Mesendoderm (in vitro differentiated cells): ENCODE results near the gene AGBL4.

Experiments used
- DNase-seq: peaks from one replicate; pipeline ENCODE4 v3.0.0; 2013
- H2AK5ac ChIP-seq: 2 replicates; pipeline ENCODE4 v1.6.1; 2013; ENCODE audit warnings: low read length, inconsistent platforms
- H2BK120ac ChIP-seq: 2 replicates; pipeline ENCODE4 v1.6.1; 2013; ENCODE audit warnings: low read depth, mild to moderate bottlenecking, low read length, moderate library complexity, mixed read lengths
- H2BK15ac ChIP-seq: replicated peaks from 2 replicates; pipeline ENCODE4 v1.6.1; 2013; ENCODE audit warnings: low read depth, mild to moderate bottlenecking, moderate library complexity
- H2BK5ac ChIP-seq: 2 replicates; pipeline ENCODE4 v1.6.1; 2013; ENCODE audit warnings: low read length, inconsistent platforms
- H3K18ac ChIP-seq: 2 replicates; pipeline ENCODE4 v1.6.1; 2013; ENCODE audit warnings: mild to moderate bottlenecking, low read length, mixed read lengths
- H3K23ac ChIP-seq: one replicate; pipeline ENCODE4 v1.6.1; 2013; ENCODE audit warnings: low read length
- H3K27ac ChIP-seq: 2 replicates; pipeline ENCODE4 v1.5.1; 2013; ENCODE audit warnings: low read depth, mild to moderate bottlenecking, inconsistent platforms, low read length, moderate library complexity
- H3K27me3 ChIP-seq: 2 replicates; pipeline ENCODE4 v1.6.1; 2013; ENCODE audit warnings: low read length, control low read depth, mild to moderate bottlenecking, inconsistent platforms; ENCODE audit not compliant: insufficient read depth, poor library complexity
- H3K36me3 ChIP-seq: 2 replicates; pipeline ENCODE4 v1.6.1; 2013; ENCODE audit warnings: low read length, inconsistent platforms; ENCODE audit not compliant: control insufficient read depth, insufficient read depth
- H3K4ac ChIP-seq: one replicate; pipeline ENCODE4 v1.6.1; 2013; ENCODE audit warnings: low read depth, mild to moderate bottlenecking, low read length, moderate library complexity
- H3K4me1 ChIP-seq: 2 replicates; pipeline ENCODE4 v1.6.1; 2013; ENCODE audit warnings: low read depth, low read length, inconsistent platforms; ENCODE audit not compliant: control insufficient read depth
- H3K4me2 ChIP-seq: 2 replicates; pipeline ENCODE4 v1.6.1; 2013; ENCODE audit warnings: low read length
- H3K4me3 ChIP-seq: 2 replicates; pipeline ENCODE4 v1.5.1; 2013; ENCODE audit warnings: mild to moderate bottlenecking, low read length
- H3K56ac ChIP-seq: one replicate; pipeline ENCODE4 v1.6.1; 2013; ENCODE audit warnings: low read length
- H3K79me1 ChIP-seq: 2 replicates; pipeline ENCODE4 v1.6.1; 2013; ENCODE audit warnings: low read length, inconsistent platforms
- H3K79me2 ChIP-seq: 2 replicates; pipeline ENCODE4 v1.6.1; 2013; ENCODE audit warnings: mild to moderate bottlenecking, low read length; ENCODE audit not compliant: control insufficient read depth, insufficient read depth
- H3K9ac ChIP-seq: 2 replicates; pipeline ENCODE4 v1.6.1; 2013; ENCODE audit warnings: low read length, inconsistent platforms
- H4K5ac ChIP-seq: one replicate; pipeline ENCODE4 v1.6.1; 2013; ENCODE audit warnings: low read length
- H4K8ac ChIP-seq: one replicate; pipeline ENCODE4 v1.6.1; 2013; ENCODE audit warnings: low read depth, mild to moderate bottlenecking, control low read depth, low read length, moderate library complexity
- WGBS: extraction: QIAGEN DNeasy Blood & Tissue Kit; methylation state at CpG from one replicate; pipeline ENCODE4 v1.1.7; 2013; ENCODE audit warnings: low lambda C conversion rate, missing lambda C conversion rate; ENCODE audit not compliant: insufficient coverage; ENCODE audit errors: extremely low coverage; 5-methylcytosine and 5-hydroxymethylcytosine counted together

The AGBL4 gene

DNA sequence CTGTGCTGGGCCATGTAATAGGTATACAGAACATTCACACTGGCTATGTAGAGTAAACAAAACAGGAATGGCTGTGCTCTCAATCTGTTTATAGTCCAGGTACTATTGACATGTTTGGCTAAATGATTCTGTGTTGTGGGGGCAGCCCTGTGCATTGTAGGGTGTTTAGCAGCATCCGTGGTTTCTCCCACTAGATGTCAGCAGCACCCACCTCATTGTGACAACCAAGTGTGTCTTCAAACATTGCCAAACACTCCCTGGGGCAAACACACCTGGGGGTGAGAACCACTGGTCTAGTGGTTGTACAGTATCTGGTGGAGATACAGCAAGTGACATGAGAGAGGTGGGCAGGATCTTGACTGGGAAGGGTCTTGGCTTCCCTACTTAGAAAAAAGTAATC lies 1471.3 kb downstream of the AGBL4 start:
- H3K79me1 ChIP-seq: no peaks in the 10 kb centered on the region
- no peak overlapping the region for H3K27ac ChIP-seq
- H2BK5ac ChIP-seq: no peak overlapping the region
- no peak overlapping the region for H3K4me2 ChIP-seq
- H3K4ac ChIP-seq: no peak overlapping the region
- WGBS: no CpG with 5 or more reads among the region's 1 CpG
- no peak overlapping the region for H3K56ac ChIP-seq
- H3K36me3 ChIP-seq: no peaks in the 10 kb centered on the region
- H3K4me3 ChIP-seq: no peak overlapping the region
- H3K23ac ChIP-seq: no peak overlapping the region
- H2BK15ac ChIP-seq: no peak overlapping the region
- H3K79me2 ChIP-seq: no peaks in the 10 kb centered on the region
- no peak overlapping the region for H2BK120ac ChIP-seq
- no peak overlapping the region for H3K18ac ChIP-seq
- H3K4me1 ChIP-seq: no peaks in the 10 kb centered on the region
- DNase-seq: peak; percentile 51
- H2AK5ac ChIP-seq: no peak overlapping the region
- no peak overlapping the region for H4K5ac ChIP-seq
- no peaks in the 10 kb centered on the region for H3K27me3 ChIP-seq
- no peak overlapping the region for H3K9ac ChIP-seq
- no peak overlapping the region for H4K8ac ChIP-seq

GRCh38 chr1:48548985-48549384 lies 1474.8 kb downstream of the AGBL4 start:
- no peak overlapping the region for H4K8ac ChIP-seq
- H3K79me2 ChIP-seq: no peaks in the 10 kb centered on the region
- no peak overlapping the region for H3K56ac ChIP-seq
- H3K27me3 ChIP-seq: no peaks in the 10 kb centered on the region
- H2BK5ac ChIP-seq: no peak overlapping the region
- H3K4me3 ChIP-seq: no peak overlapping the region
- no peak overlapping the region for H3K23ac ChIP-seq
- no peaks in the 10 kb centered on the region for H3K79me1 ChIP-seq
- no peak overlapping the region for H3K18ac ChIP-seq
- no peak overlapping the region for H3K27ac ChIP-seq
- no peak overlapping the region for H2BK15ac ChIP-seq
- no peak overlapping the region for H2AK5ac ChIP-seq
- H4K5ac ChIP-seq: no peak overlapping the region
- H3K36me3 ChIP-seq: no peaks in the 10 kb centered on the region
- H3K4me2 ChIP-seq: no peak overlapping the region
- no peak overlapping the region for H2BK120ac ChIP-seq
- no peak for DNase-seq
- H3K4ac ChIP-seq: no peak overlapping the region
- no peak overlapping the region for H3K9ac ChIP-seq
- no peaks in the 10 kb centered on the region for H3K4me1 ChIP-seq

GRCh38 chr1:48547561-48548220 lies 1476.1 kb downstream of the AGBL4 start:
- Histone ChIP-seq H3K23ac (no peak overlapping the region), H3K4me2 (no peak overlapping the region), H3K4me3 (no peak overlapping the region), H3K79me2 (no peaks in the 10 kb centered on the region), H3K9ac (no peak overlapping the region), H4K8ac (no peak overlapping the region), H3K18ac (no peak overlapping the region), H3K79me1 (no peaks in the 10 kb centered on the region), H2AK5ac (no peak overlapping the region), H2BK120ac (no peak overlapping the region), H3K4me1 (no peaks in the 10 kb centered on the region), H3K36me3 (no peaks in the 10 kb centered on the region), H4K5ac (no peak overlapping the region), H2BK5ac (no peak overlapping the region), H2BK15ac (no peak overlapping the region), H3K27ac (no peak overlapping the region), H3K56ac (no peak overlapping the region), H3K27me3 (no peaks in the 10 kb centered on the region), H3K4ac (no peak overlapping the region)
- WGBS: no CpG with 5 or more reads among the region's 1 CpG
- DNase-seq: no peak

- H3K27ac ChIP-seq: no peak overlapping the region
- H3K79me1 ChIP-seq: no peaks in the 10 kb centered on the region
- no peaks in the 10 kb centered on the region for H3K27me3 ChIP-seq
- no peak overlapping the region for H2BK120ac ChIP-seq
- no peaks in the 10 kb centered on the region for H3K36me3 ChIP-seq
- no peak overlapping the region for H4K8ac ChIP-seq
- H3K23ac ChIP-seq: no peak overlapping the region
- H3K56ac ChIP-seq: peak overlapping the region; percentile 6
- no peak overlapping the region for H2AK5ac ChIP-seq
- H3K9ac ChIP-seq: no peak overlapping the region
- H2BK15ac ChIP-seq: no peak overlapping the region
- no peak overlapping the region for H3K4me2 ChIP-seq
- DNase-seq: no peak
- H2BK5ac ChIP-seq: no peak overlapping the region
- no peak overlapping the region for H3K4ac ChIP-seq
- H3K4me3 ChIP-seq: no peak overlapping the region
- H3K79me2 ChIP-seq: no peaks in the 10 kb centered on the region
- no peak overlapping the region for H4K5ac ChIP-seq
- H3K18ac ChIP-seq: no peak overlapping the region
- H3K4me1 ChIP-seq: no peaks in the 10 kb centered on the region
Observed at GRCh38 chr1:48543854-48544253, 1479.9 kb downstream of the AGBL4 start.

GRCh38 chr1:48540587-48540986 lies 1483.2 kb downstream of the AGBL4 start:
- no peak overlapping the region for H4K5ac ChIP-seq
- H3K4ac ChIP-seq: no peak overlapping the region

DNA sequence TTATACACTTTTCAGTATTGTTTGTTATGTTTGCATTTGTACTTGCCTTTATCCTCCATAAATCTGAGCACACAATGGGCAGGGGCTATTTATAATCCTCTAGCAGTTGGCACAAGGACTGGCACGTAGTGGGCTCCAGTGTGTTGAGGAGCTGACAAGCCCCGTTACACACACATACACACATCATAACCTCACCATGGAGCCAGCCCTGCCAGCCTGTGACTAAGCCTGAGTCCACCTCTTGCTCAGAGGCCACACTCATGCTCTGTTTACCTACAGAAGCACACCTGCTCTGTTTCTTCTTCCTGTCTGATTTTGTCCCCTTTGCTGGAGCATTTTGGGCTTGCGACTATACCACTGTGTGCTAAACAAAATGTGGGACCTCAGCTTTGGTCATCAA lies 1487.3 kb downstream of the AGBL4 start:
- Histone ChIP-seq H2AK5ac (peak overlapping the region; percentile 31), H2BK15ac (no peak overlapping the region), H3K79me1 (no peaks in the 10 kb centered on the region), H3K79me2 (no peaks in the 10 kb centered on the region), H3K27me3 (no peaks in the 10 kb centered on the region), H2BK120ac (no peak overlapping the region), H3K36me3 (no peaks in the 10 kb centered on the region), H4K8ac (no peak overlapping the region), H3K4ac (no peak overlapping the region), H4K5ac (no peak overlapping the region), H2BK5ac (no peak overlapping the region), H3K4me1 (peaks cover 6% of the 10 kb centered on the region), H3K4me2 (no peak overlapping the region), H3K23ac (no peak overlapping the region), H3K27ac (no peak overlapping the region), H3K4me3 (no peak overlapping the region), H3K18ac (no peak overlapping the region), H3K9ac (no peak overlapping the region), H3K56ac (no peak overlapping the region)
- no CpG with 5 or more reads among the region's 3 CpGs for WGBS
- DNase-seq: no peak

More at GRCh38 chr1:48540587-48540986, 1483.2 kb downstream of the AGBL4 start:
- Histone ChIP-seq H4K8ac (no peak overlapping the region), H2BK5ac (no peak overlapping the region), H3K4me1 (no peaks in the 10 kb centered on the region), H3K36me3 (no peaks in the 10 kb centered on the region), H3K9ac (no peak overlapping the region), H3K27me3 (no peaks in the 10 kb centered on the region), H3K56ac (no peak overlapping the region), H3K23ac (no peak overlapping the region), H2BK15ac (no peak overlapping the region), H3K18ac (no peak overlapping the region), H2BK120ac (no peak overlapping the region), H3K4me3 (no peak overlapping the region), H2AK5ac (no peak overlapping the region), H3K79me1 (no peaks in the 10 kb centered on the region), H3K27ac (no peak overlapping the region), H3K4me2 (no peak overlapping the region), H3K79me2 (no peaks in the 10 kb centered on the region)
- DNase-seq: peak; percentile 18
- no CpG with 5 or more reads among the region's 3 CpGs for WGBS
